SIG-M5 treated with dmso at 0.1 percent for 504 hours (cell line): Measurements from ENCODE around the gene ZNF609.
"Not testable (repeated sequence)": the region's sequence is repeated elsewhere in the genome, so short reads cannot be mapped to it uniquely, and the experiment has no call there.

ENCODE experiments used
- DNase-seq: peaks from one replicate; lab custom pipeline; 2025; ENCODE audit not compliant: unreplicated experiment; lab: John Stamatoyannopoulos, UW

ZNF609 gene

GRCh38 chr15:64574301-64575017 lies 114.1 kb downstream of the ZNF609 start:
- DNase-seq = no peak

- no peak for DNase-seq
Measured at GRCh38 chr15:64580696-64581407, 120.5 kb downstream of the ZNF609 start.

GRCh38 chr15:64581408-64581761 lies 121.0 kb downstream of the ZNF609 start:
- no peak for DNase-seq

- no peak for DNase-seq
Measured at GRCh38 chr15:64582202-64582601, 121.8 kb downstream of the ZNF609 start.

- no peak for DNase-seq
Measured at GRCh38 chr15:64583519-64583918, 123.1 kb downstream of the ZNF609 start.

GRCh38 chr15:64583983-64584382 lies 123.6 kb downstream of the ZNF609 start:
- no peak for DNase-seq

- no peak for DNase-seq
Measured at GRCh38 chr15:64586259-64586870, 126.0 kb downstream of the ZNF609 start.

GRCh38 chr15:64586984-64587383 lies 126.6 kb downstream of the ZNF609 start:
- DNase-seq = no peak

- no peak for DNase-seq
Measured at GRCh38 chr15:64589435-64590084, 129.2 kb downstream of the ZNF609 start.

GRCh38 chr15:64592845-64593244 lies 132.5 kb downstream of the ZNF609 start:
- DNase-seq = not testable (repeated sequence)

GRCh38 chr15:64596701-64597476 lies 136.5 kb downstream of the ZNF609 start:
- DNase-seq = no peak

GRCh38 chr15:64597477-64597822 lies 137.1 kb downstream of the ZNF609 start:
- DNase-seq = no peak

GRCh38 chr15:64599226-64599625 lies 138.8 kb downstream of the ZNF609 start:
- no peak for DNase-seq

- no peak for DNase-seq
Measured at GRCh38 chr15:64599716-64600115, 139.3 kb downstream of the ZNF609 start.

GRCh38 chr15:64600794-64601193 lies 140.4 kb downstream of the ZNF609 start:
- DNase-seq = no peak

GRCh38 chr15:64604319-64604718 lies 143.9 kb downstream of the ZNF609 start:
- DNase-seq = no peak

- not testable (repeated sequence) for DNase-seq
Measured at GRCh38 chr15:64607416-64607815, 147.0 kb downstream of the ZNF609 start.

- no peak for DNase-seq
Measured at GRCh38 chr15:64610257-64610919, 150.0 kb downstream of the ZNF609 start.

GRCh38 chr15:64611085-64611725 lies 150.8 kb downstream of the ZNF609 start:
- DNase-seq = no peak

- no peak for DNase-seq
Measured at GRCh38 chr15:64614519-64614918, 154.1 kb downstream of the ZNF609 start.
